Measurements from ENCODE around the gene ATE1.
"Not testable (repeated sequence)": the region's sequence is repeated elsewhere in the genome, so short reads cannot be mapped to it uniquely, and the experiment has no call there.

The ATE1 gene

GRCh38 chr10:121927841-121928527 lies at the start of gene ATE1:
Gene ATE1, minus strand, starts transcription at chr10:121928031. Its CDS starts 82 bp downstream, at chr10:121927949.
- peak; percentile 48 for DNase-seq

- no peak for DNase-seq
Observed at GRCh38 chr10:121976607-121977006, 48.8 kb upstream of the ATE1 start.

GRCh38 chr10:121975295-121976086 lies 47.7 kb upstream of the ATE1 start:
- DNase-seq: no peak

- no peak for DNase-seq
Observed at GRCh38 chr10:121974535-121975294, 46.9 kb upstream of the ATE1 start, which contains the start of gene NSMCE4A. Gene NSMCE4A, minus strand, starts transcription at chr10:121975217. Its CDS starts 52 bp downstream, at chr10:121975165.

- DNase-seq: no peak
Observed at GRCh38 chr10:121974019-121974534, 46.2 kb upstream of the ATE1 start.

- not testable (repeated sequence) for DNase-seq
Observed at GRCh38 chr10:121969086-121969485, 41.3 kb upstream of the ATE1 start.

- no peak for DNase-seq
Observed at GRCh38 chr10:121965996-121966395, 38.2 kb upstream of the ATE1 start.

- no peak for DNase-seq
Observed at GRCh38 chr10:121961456-121961855, 33.6 kb upstream of the ATE1 start.

GRCh38 chr10:121959671-121960070 lies 31.8 kb upstream of the ATE1 start:
- DNase-seq: no peak

GRCh38 chr10:121956111-121957061 lies 28.6 kb upstream of the ATE1 start:
- no peak for DNase-seq

GRCh38 chr10:121952226-121952625 lies 24.4 kb upstream of the ATE1 start:
- no peak for DNase-seq

GRCh38 chr10:121949451-121949850 lies 21.6 kb upstream of the ATE1 start:
- DNase-seq: no peak

GRCh38 chr10:121949049-121949448 lies 21.2 kb upstream of the ATE1 start:
- DNase-seq: no peak

GRCh38 chr10:121947343-121948330 lies 19.8 kb upstream of the ATE1 start:
- DNase-seq: no peak

- no peak for DNase-seq
Observed at GRCh38 chr10:121942749-121943416, 15.1 kb upstream of the ATE1 start.

GRCh38 chr10:121941532-121941931 lies 13.7 kb upstream of the ATE1 start:
- DNase-seq: no peak

GRCh38 chr10:121936295-121936694 lies 8.5 kb upstream of the ATE1 start:
- no peak for DNase-seq

GRCh38 chr10:121935702-121936101 lies 7.9 kb upstream of the ATE1 start:
- no peak for DNase-seq

GRCh38 chr10:121930268-121931085 lies 2.6 kb upstream of the ATE1 start:
- not testable (repeated sequence) for DNase-seq
